HG03432 (cell line): ENCODE results near the gene BOLL.
"Not testable (repeated sequence)": the region's sequence is repeated elsewhere in the genome, so short reads cannot be mapped to it uniquely, and the experiment has no call there.

Source experiments
- ATAC-seq: cut with Tn5 transposase; IDR thresholded peaks from one replicate; pipeline ENCODE4 v1.9.1; 2021; ENCODE audit warnings: mild to moderate bottlenecking, moderate library complexity; ENCODE audit not compliant: unreplicated experiment

BOLL gene, protein sequence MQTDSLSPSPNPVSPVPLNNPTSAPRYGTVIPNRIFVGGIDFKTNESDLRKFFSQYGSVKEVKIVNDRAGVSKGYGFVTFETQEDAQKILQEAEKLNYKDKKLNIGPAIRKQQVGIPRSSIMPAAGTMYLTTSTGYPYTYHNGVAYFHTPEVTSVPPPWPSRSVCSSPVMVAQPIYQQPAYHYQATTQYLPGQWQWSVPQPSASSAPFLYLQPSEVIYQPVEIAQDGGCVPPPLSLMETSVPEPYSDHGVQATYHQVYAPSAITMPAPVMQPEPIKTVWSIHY

DNA sequence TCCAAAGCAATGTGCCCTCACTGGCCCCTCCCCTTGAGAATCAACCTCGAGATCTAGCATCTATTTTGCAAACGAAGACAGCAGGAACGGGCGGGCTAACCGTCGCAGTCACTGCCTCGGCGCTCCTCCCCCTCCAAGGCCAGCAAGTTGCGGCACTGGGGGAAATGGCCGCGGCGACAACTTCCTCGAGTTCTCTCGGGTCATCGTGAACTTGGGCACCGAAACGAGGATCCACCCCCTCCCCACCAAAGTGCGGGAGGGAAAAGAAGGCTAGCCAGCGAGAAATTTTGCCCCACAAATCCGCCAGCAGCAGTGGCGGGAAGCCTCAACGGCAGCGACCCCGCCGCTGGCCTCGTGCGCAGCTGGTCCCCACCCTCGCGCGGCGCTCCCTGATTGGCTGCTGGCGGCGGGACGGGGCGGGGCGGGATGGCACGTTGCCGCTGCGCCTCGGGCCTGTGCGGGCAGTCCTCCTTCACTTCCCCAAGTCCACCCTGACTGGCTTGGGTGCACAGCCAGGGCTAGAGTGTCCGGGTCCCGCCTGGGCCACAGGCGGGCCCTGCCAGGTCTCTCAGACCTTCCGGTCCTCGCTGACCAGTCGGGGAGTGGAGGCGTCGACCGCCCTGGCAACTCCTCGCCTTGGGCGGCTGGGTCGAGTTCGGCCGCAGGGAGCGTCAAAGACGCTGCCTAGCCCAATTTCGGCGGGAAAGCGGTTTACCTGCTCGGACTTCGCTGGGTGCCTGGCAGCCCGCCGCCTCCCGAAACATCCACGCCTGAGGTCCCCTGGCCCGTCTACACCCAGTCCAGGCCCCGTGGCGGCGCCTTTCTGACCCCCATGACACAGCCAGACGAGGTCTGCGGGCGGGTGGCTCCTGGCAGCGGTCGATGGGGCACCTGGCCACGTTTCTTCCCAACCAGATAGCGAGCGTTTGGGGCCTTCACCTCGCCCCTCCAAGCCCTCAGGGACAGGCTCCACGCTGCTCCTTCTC lies at the start of gene BOLL:
Gene BOLL (minus strand): TSS at position 364 of the 986 bp plus-strand sequence. CDS start 3,469 bp downstream, outside the sequence.
- ATAC-seq = no peak

DNA sequence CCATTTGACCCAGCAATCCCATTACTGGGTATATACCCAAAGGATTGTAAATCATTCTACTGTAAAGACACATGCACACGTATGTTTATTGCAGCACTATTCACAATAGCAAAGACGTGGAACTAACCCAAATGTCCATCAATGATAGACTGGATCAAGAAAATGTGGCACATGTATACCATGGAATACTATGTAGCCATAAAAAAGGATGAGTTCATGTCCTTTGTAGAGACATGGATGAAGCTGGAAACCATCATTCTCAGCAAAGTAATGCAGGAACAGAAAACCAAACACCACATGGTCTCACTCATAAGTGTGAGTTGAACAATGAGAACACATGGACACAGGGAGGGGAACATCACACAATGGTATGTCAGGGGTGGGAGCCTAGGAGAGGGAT lies 49.7 kb upstream of the BOLL start:
- not testable (repeated sequence) for ATAC-seq

DNA sequence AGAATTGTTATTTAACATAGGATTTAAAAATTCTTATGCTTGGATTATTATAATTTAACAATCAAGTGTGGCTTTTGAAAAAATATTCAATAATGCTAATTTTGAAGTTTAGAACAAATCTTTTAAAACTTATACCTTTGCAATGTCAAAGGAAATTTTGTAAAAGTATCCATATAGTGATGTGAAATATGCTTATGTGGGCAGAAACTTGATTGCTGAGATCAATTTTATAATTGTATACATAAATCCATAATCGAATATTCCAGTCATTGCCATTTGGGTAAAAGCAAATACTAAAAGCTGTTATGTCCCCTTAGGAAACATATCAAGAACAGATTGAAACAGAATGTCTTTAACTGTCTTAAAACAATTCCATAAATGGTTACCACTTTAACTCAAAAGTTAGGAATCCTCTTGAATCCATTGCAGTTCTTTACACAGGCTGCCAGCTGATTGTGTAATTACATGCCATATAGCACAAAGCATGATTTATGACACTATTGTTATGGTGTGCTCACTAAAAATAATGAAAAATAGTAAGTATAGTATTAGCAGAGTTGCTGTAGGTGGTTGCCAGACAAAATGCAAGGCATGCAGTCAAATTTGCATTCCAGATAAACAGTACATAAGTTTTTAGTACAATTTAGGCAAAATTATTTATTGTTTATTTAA lies 43.5 kb upstream of the BOLL start:
- no peak for ATAC-seq

DNA sequence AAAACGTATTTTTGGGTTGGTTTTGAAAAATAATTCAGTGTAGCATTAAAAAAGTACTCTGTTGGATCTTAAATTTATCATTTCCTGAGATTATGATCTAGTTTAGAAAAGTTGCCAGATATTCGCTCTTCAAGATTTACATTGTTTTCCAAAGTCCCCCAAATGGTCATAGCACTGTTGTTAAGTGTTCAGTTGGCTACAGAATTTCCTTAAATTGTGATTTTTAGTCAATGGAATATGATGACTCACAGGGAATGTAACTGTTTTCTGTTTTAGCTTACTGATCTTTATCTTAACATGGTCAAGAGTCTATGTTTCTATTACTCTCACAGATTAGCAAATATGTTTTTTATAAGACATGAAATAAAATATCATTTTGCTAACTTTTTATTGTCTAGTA lies 42.5 kb upstream of the BOLL start:
- no peak for ATAC-seq

DNA sequence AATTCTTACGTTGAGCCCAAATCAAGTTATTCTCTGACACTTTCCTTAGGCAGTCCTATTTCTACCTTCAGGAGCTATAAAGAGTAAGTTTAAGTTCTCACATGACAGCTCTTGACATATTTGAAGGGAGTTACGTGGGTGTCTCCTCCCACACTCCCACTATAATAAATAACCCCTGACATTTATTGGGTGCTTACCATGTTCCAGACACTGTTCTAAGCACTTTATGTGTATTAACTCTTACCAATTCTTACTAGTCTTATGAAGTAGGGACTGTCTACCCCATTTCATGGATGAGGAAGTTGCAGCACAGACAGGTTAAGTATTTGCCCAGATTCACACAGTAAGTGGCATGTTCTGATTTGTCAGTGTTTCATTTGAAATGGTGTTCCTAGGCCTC lies 37.2 kb upstream of the BOLL start:
- no peak for ATAC-seq

DNA sequence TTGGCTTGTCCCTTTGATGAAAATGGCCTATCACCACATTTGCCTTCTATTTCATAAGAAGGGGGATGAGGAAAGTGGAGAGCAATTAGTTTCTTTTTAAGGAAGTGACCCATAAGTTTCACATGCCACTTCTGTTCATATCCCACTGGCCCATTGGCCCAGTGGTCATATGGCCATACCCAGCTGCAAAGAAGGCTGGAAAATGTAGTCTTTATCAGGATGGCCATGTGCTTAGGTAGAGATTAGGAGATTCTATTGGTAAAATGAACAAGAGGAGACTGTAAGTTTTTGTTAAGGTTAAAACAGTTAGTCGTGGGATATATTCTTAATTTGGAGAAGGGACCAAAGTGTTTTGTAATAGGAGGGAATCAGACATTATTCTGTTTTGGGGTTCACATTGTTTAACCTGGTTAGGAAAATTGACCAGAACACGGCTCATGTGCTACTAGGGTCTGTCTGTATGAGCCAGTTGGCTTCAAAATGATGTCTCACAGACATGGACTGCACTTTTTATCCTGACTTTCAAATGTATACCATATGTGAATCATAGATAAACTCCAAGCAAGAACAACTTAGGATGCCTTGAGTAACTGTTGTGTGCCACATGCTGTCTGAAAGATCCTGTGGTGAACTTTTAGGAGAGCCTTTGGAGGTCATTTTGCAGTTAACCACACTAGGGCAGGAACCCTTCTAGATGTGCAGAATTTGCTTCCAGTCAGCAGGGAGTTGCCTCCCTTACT lies 36.6 kb upstream of the BOLL start:
- ATAC-seq = no peak

DNA sequence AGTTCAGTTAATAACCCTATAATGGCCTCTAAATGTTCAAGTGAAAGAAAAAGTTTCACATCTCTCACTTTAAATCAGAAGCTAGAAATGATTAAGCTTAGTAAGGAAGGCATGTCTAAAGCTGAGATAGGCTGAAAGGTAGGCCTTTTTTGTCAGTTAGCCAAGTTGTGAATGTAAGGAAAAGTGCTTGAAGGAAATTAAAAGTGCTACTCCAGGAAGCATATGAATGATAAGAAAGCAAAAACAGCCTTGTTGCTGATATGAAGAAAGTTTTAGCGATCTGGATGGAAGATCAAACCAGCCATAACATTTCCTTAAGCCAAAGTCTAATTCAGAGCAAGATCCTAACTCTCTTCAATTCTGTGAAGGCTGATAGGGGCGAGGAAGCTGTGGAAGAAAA lies 29.4 kb upstream of the BOLL start:
- ATAC-seq = no peak

DNA sequence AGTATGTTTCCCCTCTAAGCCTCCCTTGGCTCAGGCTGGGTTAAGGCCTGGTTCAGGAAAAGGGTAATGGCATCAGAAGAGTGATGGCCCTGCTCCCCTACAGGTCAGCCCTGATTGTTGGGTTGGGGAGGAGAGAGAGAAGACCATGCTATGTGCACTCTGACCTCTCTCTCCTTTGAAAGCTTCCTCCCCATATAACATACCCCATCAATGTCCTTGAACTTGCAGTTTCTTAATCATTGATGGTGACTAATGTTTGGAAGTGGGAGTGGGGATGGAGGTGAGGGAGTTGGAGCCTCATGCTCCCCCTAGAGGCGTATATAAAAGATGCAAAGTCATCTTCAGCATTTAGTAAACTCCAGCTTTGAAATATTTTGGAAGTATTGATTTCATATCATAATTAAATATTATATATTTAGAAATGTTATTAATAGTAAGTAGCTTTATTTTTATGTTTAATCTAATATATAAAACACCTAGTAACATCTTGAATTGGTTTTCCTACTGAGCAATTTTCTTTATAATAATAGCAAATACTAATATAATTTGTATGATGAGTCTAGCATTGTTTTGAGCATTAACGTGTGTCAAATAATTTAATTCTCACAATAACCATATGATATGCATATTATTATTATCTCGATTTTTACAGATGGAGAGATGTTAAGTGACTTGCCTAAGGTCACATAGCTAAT lies 28.1 kb upstream of the BOLL start:
- ATAC-seq = peak; percentile 64

DNA sequence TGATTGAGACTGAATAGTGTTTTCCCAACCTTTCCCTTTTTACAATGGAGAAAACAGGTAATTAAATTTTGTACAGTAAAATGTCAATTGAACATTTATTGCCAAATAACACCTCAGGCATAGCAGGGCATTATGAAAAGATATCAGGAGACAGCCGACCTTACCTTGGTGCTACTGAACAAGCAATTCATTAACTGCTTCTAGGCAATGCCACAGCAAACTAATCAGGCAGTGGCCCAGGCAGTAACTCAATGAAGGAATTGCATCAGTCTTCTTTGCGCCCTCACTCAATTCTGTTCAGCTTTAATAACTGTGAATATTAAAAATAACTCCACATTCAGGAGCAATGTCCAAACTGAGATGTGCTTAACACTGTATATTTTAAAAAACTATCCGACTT lies 25.4 kb upstream of the BOLL start:
- ATAC-seq = no peak

DNA sequence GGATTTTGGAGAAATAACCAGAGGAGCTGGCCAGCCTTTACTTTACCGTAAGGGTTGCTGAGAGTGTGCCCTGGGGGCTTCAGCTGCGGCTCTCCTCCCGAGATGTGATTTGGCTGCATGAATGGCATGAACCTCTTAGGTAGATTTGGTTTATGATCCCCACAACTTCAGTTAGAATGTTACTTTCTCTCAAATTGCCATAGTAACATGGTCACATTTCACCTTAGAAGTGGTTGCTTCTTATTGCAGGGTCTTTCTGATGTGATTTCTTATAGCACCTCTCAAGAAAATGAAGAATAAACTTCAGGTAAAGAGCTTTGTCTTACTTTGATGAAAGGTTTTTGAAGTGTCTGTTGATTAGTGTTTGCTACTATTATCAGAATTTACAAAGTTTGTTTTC lies 24.9 kb upstream of the BOLL start:
- no peak for ATAC-seq

DNA sequence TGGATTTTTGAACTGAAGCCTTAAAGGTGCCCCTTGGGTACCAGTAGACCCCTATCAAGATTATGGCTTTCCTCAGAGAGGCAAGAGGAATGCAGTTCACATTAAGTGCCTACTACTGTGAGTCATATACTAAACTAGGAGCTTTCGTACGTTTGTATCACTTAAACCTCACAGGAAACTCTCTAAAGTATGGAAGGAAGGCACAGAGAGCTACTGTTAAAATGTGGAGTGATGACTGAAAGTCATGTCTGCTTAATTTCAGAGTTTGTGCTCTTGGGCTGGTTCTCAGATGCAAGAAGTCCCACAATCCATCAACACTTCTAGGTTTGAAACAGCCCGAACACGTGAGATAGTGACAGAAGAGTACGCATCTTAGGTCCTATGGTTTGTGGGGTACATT lies 23.9 kb upstream of the BOLL start:
- no peak for ATAC-seq

DNA sequence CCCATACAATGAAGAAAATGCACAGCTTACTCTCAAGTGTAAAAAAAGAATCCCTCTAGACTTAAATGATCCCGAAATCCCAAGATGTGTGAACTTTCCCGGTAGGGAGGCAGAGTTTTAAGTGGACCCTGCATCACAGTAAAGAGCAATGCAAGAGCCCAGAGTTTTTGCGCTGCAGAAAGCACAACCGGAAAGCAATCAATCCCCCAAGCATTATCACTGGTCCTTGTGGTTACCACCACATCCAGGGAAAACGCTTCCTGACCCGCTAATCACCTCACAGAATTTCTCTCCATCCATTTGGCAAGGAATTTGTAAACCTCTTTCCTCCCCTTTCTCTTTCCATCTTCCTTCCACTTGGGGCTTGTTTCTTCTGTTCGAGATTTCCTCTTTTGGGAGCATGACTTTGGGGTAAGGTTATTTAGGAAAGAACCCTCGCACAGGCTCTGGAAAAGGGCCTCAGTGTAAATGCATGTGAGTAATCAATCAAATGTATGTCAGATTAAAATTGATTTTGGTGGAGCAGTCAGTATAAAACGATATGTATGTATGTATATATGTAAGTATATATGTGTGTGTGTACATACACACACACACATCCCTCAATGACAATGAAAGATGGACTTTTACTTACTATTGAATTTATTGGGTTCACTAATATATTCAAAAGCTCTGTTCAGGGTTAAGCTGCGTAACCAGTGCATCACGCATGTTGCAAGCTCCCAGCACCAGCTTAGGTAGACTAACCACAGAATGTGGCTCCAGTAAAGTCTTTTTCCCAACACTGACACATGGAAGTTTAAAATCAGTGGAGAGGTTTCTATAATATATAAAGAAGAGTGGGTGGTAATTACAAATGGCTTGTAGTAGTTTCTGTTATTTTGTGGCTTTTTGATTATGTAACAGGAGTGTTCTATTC lies 20.9 kb upstream of the BOLL start:
- no peak for ATAC-seq

DNA sequence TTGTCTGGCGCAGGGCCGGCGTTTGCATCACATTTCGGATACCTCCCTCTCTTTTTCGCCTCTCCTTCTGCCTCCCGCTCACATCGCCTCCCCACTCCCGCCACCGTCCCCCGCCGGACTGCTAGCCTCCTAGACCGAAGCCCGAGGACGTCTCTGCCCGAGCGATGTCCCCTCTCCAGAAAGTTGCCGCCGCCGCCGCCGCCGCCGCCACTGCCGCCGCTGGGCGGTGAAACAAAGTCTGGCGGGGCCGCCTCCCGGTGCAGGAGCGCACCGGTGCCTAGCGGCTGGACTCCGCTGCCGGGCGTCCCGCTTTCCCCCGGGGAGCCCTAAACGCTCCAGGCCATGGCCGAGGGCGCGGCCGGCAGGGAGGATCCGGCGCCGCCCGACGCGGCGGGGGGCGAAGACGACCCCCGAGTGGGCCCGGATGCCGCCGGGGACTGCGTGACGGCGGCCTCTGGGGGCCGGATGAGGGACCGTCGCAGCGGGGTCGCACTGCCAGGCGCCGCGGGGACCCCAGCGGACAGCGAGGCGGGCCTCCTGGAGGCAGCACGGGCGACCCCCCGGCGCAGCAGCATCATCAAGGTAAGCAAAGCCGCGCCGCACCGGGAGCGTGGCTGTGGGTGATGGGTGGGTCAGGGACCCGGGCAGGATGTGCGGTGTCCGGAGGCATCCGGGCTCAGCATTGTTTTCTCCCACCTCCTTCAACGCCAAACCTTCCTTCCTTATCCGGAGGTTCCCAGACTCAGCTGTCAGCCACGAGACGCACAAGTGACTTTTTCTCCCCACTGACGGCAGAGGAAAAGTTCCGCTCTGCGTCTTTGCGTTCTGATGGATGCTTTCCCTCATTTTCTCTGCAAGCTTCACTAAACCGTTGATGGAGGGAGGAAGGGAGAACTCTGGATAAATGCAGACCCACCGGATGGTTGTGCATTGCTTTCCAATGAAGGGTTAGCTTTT lies 19.9 kb upstream of the BOLL start:
- ATAC-seq = peak; percentile 44

DNA sequence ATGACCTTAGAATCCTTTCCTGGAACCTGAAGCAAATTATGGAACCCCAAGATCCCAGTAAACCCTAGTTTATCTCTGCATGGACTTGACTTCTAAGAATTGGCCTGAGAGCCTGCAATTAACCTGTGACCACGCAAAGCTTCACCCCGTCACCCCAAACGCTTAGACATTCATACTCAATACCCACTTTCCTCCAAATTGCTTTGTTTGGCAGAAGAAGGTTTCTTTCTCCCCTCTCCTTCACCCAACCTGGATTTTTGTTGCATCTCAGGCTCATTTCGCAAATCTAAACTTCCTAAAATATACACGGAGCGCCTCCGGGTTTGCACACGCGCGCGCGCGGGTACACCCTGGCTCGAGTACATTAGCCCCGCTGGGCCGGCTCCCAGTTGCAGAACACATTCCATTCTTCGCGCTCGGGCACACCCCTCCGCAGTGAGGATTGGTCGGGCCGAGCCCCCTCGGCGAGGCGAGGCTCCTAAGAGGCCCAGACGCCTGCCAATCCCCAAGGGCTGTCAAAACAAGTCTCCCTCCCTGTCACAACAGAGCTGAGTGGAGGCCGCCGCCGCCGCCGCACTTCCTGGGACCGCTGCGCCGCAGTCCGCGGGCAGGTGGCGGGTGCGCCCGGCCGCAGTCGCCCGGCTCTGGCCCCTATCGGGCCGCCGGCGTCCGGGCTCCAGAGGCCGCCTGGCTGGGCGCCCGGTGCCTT lies 19.1 kb upstream of the BOLL start, which contains the start of gene PLCL1:
Gene PLCL1 (plus strand): TSS at position 545 of the 709 bp plus-strand sequence.
- ATAC-seq = peak; percentile 100

DNA sequence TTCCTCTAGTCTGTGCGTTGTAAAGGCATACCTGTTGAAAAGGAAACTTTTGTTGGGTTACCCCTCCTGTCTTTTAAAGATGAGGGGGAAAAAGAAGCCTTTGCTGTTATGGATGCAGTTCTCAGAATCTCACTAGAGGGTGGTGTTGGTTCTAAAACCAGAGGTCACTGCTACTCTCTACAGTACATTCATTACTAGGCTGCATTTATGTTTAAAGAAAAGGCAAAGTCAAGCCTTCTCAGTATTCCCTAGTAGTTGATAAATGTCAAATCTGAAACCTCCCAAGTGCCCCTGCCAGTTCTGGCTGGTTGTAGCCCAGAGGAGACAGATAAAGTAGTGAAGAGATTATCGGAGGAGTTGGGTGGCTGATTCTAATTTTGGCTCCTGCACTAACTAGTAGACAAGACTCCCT lies 17.9 kb upstream of the BOLL start:
- ATAC-seq = no peak

DNA sequence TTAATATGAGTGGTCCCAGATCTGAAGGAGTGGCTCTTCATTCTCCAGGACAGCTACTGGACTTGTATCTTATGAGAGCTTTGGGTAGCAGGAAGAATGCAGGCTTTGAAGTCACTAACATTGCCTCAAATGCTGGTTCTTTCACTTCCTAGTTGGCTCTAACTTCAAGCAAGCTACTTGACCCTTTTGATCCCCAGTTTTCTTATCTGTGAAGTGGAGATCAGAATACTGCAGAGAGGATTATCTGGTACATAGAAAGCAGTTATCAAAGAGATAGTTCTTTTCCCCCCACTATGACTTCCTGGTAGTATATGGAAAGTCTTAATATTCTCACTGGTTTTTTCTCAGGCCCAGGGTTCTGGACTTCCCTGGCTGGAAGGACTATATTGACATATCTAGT lies 15.9 kb upstream of the BOLL start:
- no peak for ATAC-seq

DNA sequence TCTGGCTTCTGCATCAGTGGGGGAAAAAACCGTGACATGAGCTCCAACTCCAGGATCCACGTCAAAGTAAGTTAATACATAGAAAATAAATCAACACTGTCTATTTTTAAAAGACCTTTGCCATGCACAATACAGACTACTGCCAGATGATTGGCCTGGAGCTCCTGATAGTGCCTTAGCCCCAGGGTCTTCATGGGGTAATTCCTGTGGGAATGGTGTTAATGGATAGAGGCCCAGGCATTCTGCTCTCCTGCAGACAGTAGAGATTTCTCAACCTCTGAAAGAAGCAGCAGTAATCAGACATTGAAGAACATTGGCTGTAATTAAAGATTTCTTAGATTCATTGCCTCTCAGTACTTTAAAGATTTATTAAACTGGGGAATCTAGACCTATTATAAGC lies 15.0 kb upstream of the BOLL start:
- no peak for ATAC-seq
